HepG2 (cell line): Measurements from ENCODE around the gene TRABD. TPM values are rescaled to one million over a fixed set of nuclear protein-coding genes. Genes with fewer than 3 reads are reported as not detected.

Source experiments
- ATAC-seq: fragments of 200-7000 bp; cut with Tn5 transposase; 3 replicates; pipeline ENCODE4 v1.9.1; 2020; ENCODE audit warnings: mild to moderate bottlenecking, moderate library complexity
- BruUV-seq: library from RNA; stranded (reverse); fragments of 400-500 nt; replicated peaks from 2 replicates; lab custom pipeline; 2021; lab: Mats Ljungman, UMichigan
- CTCF ChIA-PET: fragments of 300-600 bp; formaldehyde crosslinking; extraction: SDS; loops from one replicate; lab custom pipeline; 2021; ENCODE audit warnings: low total read pairs, inconsistent platforms, low intra/inter-chr PET ratio; lab: Yijun Ruan, JAX
- POLR2A ChIA-PET: fragments of 350-600 bp; sonication (Branson Sonifier 250); formaldehyde crosslinking; loops from one replicate; lab custom pipeline; 2020; ENCODE audit warnings: antibody characterized with exemption, inconsistent platforms; lab: Yijun Ruan, JAX
- DNase-seq: peaks from one replicate; pipeline ENCODE4 v3.0.0-alpha.2; 2015; ENCODE audit warnings: low spot score
- FAIRE-seq: peaks from 3 replicates; lab custom pipeline; 2011; peaks lifted over from hg19 to GRCh38; lab: Jason Lieb, UNC
- H2AFZ ChIP-seq: one replicate; pipeline ENCODE4 v1.6.1; 2011; ENCODE audit warnings: low read length, inconsistent platforms
- H3K27ac ChIP-seq: fragments of 300-600 bp; 3 replicates; pipeline ENCODE4 v1.8.0; 2011; ENCODE audit warnings: mixed run types, mild to moderate bottlenecking, mixed read lengths, low read length, inconsistent platforms; ENCODE audit not compliant: insufficient read depth; ENCODE audit errors: extremely low read length
- H3K27me3 ChIP-seq, 2 experiments: fragments of 200-600 bp in 1 of 2; 2 replicates in 1 of 2; 3 replicates in 1 of 2; pipeline versions ENCODE4 v1.6.0 to v1.8.0; 2011; ENCODE audit warnings: low read length in 2 of 2, mild to moderate bottlenecking in 2 of 2, moderate library complexity in 2 of 2, inconsistent platforms in 1 of 2; ENCODE audit not compliant: insufficient read depth in 2 of 2, control insufficient read depth in 1 of 2
- H3K36me3 ChIP-seq, 2 experiments: fragments of 200-600 bp in 1 of 2; replicated peaks in 1 of 2; 2 replicates in 1 of 2; 3 replicates in 1 of 2; pipeline versions ENCODE4 v1.5.1 to v1.8.0; 2011; ENCODE audit warnings: low read length in 2 of 2, inconsistent platforms in 1 of 2; ENCODE audit not compliant: insufficient read depth in 2 of 2, control insufficient read depth in 1 of 2
- H3K4me1 ChIP-seq: 2 replicates; pipeline ENCODE4 v1.5.1; 2012; ENCODE audit warnings: low read length, inconsistent platforms; ENCODE audit not compliant: insufficient read depth
- H3K4me2 ChIP-seq: 2 replicates; pipeline ENCODE4 v1.6.0; 2011; ENCODE audit warnings: low read depth, low read length, inconsistent platforms
- H3K4me3 ChIP-seq, 3 experiments: fragments of 200-600 bp in 1 of 3; sonication (generic), shearing (Covaris generic) in 1 of 3; replicated peaks in 1 of 3; 2 replicates each; pipeline ENCODE4 v1.5.1; 2011 to 2016; ENCODE audit warnings: low read length in 3 of 3, inconsistent platforms in 2 of 3, low read depth in 2 of 3, mild to moderate bottlenecking in 2 of 3, control low read depth in 1 of 3, mixed read lengths in 1 of 3; ENCODE audit not compliant: insufficient read depth in 1 of 3
- H3K79me2 ChIP-seq: one replicate; pipeline ENCODE4 v1.6.1; 2011; ENCODE audit warnings: low read length, inconsistent platforms; ENCODE audit not compliant: insufficient read depth
- H3K9ac ChIP-seq: 2 replicates; pipeline ENCODE4 v1.6.0; 2011; ENCODE audit warnings: mild to moderate bottlenecking, low read depth, low read length, inconsistent platforms; ENCODE audit not compliant: insufficient read depth
- H3K9me3 ChIP-seq: 2 replicates; pipeline ENCODE4 v1.5.1; 2012; ENCODE audit warnings: mild to moderate bottlenecking, low read length
- H4K20me1 ChIP-seq: 2 replicates; pipeline ENCODE4 v1.6.0; 2011; ENCODE audit warnings: inconsistent platforms, mild to moderate bottlenecking, low read length, moderate library complexity; ENCODE audit not compliant: insufficient read depth
- AGO2 ChIP-seq: fragments of 200-400 bp; formaldehyde crosslinking; optimal IDR thresholded peaks from 2 replicates; pipeline ENCODE3; 2017; ENCODE audit warnings: mild to moderate bottlenecking, low read depth, low read length, moderate library complexity
- MZF1 ChIP-seq: sonication (generic); formaldehyde crosslinking; IDR thresholded peaks from 2 replicates; pipeline ENCODE4 v1.8.1; 2023; ENCODE audit warnings: mild to moderate bottlenecking, missing genetic modification reagents, borderline replicate concordance
- ZNF776 ChIP-seq: sonication (generic); formaldehyde crosslinking; IDR thresholded peaks from 2 replicates; pipeline ENCODE4 v1.4.0; 2020; ENCODE audit warnings: mild to moderate bottlenecking, missing genetic modification reagents
- WGBS: methylation state at CpG from one replicate; pipeline ENCODE4 v1.1.6; 2017; ENCODE audit warnings: low lambda C conversion rate; 5-methylcytosine and 5-hydroxymethylcytosine counted together
- in situ Hi-C: cut with HindIII; loops from 2 replicates; pipeline ENCODE4 v1.10.0; 2017; ENCODE audit warnings: low pct_unique_long_range_greater_than_20kb; ENCODE audit not compliant: extremely low pct_ligation_motif_present
- intact Hi-C: fragments of 100-400 bp; cut with micrococcal nuclease; formaldehyde crosslinking; loops from one replicate; pipeline ENCODE4 v1.10.0; 2022; ENCODE audit not compliant: unreplicated experiment
- polyA plus RNA-seq, 8 experiments: library from polyadenylated mRNA; depleted of rRNA in 3 of 8; stranded (reverse) in 7 of 8; unstranded in 1 of 8; fragments of >200 nt; fragmentation: Illumina TruSeq in 4 of 8; extraction: Trizol in 4 of 8; gene quantifications; 2 replicates each; pipeline versions ENCODE4 v1.2.1 to v1.2.3, GENCODE V29; 2011 to 2016; ENCODE audit warnings: low read depth in 4 of 8, missing spikeins in 1 of 8, mixed read lengths in 1 of 8; ENCODE audit not compliant: insufficient read depth in 1 of 8
- total RNA-seq, 5 experiments: library from RNA; depleted of rRNA; stranded (reverse); fragments of >200 nt; fragmentation: Illumina TruSeq; extraction: Trizol; gene quantifications; 2 replicates each; pipeline ENCODE4 v1.2.3, GENCODE V29; 2016; ENCODE audit warnings: low read depth in 1 of 5
- TF ChIP-seq, protein P1 (sequence below), 2 experiments: fragments of 450-650 bp in 1 of 2; sonication (generic) in 1 of 2; formaldehyde crosslinking in 1 of 2; IDR thresholded peaks; 2 replicates each; pipeline versions ENCODE4 v1.6.1 to v1.8.0; 2016 to 2022; ENCODE audit warnings: antibody characterized with exemption in 1 of 2, mild to moderate bottlenecking in 1 of 2, missing genetic modification reagents in 1 of 2
- TF ChIP-seq, protein P2 (sequence below): sonication (generic); formaldehyde crosslinking; IDR thresholded peaks from 2 replicates; pipeline ENCODE4 v1.4.0; 2020; ENCODE audit warnings: missing genetic modification reagents

The TRABD gene
- total and polyA plus RNA-seq, 2 of the 13 experiments (the other 11 are each of a cell fraction or from before 2014, with no cell fraction given) = 21.5 to 28.9 TPM

- ATAC-seq (no peak), FAIRE-seq (no peak)
- no peak overlapping the region for H3K4me2 ChIP-seq
- no peak overlapping the region for H3K4me3 ChIP-seq
- no peak overlapping the region for H3K9ac ChIP-seq
- H3K9me3 ChIP-seq = no peaks in the 10 kb centered on the region
- no peak overlapping the region for H3K27ac ChIP-seq
- TF ChIP-seq AGO2 (peak; percentile 85), MZF1 (no peak), ZNF776 (CRISPR knock-in tag) (no peak)
- TF ChIP-seq, protein P1, sequence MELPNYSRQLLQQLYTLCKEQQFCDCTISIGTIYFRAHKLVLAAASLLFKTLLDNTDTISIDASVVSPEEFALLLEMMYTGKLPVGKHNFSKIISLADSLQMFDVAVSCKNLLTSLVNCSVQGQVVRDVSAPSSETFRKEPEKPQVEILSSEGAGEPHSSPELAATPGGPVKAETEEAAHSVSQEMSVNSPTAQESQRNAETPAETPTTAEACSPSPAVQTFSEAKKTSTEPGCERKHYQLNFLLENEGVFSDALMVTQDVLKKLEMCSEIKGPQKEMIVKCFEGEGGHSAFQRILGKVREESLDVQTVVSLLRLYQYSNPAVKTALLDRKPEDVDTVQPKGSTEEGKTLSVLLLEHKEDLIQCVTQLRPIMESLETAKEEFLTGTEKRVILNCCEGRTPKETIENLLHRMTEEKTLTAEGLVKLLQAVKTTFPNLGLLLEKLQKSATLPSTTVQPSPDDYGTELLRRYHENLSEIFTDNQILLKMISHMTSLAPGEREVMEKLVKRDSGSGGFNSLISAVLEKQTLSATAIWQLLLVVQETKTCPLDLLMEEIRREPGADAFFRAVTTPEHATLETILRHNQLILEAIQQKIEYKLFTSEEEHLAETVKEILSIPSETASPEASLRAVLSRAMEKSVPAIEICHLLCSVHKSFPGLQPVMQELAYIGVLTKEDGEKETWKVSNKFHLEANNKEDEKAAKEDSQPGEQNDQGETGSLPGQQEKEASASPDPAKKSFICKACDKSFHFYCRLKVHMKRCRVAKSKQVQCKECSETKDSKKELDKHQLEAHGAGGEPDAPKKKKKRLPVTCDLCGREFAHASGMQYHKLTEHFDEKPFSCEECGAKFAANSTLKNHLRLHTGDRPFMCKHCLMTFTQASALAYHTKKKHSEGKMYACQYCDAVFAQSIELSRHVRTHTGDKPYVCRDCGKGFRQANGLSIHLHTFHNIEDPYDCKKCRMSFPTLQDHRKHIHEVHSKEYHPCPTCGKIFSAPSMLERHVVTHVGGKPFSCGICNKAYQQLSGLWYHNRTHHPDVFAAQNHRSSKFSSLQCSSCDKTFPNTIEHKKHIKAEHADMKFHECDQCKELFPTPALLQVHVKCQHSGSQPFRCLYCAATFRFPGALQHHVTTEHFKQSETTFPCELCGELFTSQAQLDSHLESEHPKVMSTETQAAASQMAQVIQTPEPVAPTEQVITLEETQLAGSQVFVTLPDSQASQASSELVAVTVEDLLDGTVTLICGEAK (IDR thresholded peaks at IDR 0.05) = no peak
- TF ChIP-seq, protein P1 (CRISPR knock-in tag; IDR thresholded peaks at IDR 0.05) = 0 out of 2 replicates have a peak, but pooled peaks have one; percentile 9
- TF ChIP-seq, protein P2, sequence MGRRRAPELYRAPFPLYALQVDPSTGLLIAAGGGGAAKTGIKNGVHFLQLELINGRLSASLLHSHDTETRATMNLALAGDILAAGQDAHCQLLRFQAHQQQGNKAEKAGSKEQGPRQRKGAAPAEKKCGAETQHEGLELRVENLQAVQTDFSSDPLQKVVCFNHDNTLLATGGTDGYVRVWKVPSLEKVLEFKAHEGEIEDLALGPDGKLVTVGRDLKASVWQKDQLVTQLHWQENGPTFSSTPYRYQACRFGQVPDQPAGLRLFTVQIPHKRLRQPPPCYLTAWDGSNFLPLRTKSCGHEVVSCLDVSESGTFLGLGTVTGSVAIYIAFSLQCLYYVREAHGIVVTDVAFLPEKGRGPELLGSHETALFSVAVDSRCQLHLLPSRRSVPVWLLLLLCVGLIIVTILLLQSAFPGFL = no peak
- TF ChIP-seq, all 625 proteins: peak for 2
- Histone ChIP-seq H3K36me3 (peaks cover 2 to 9% of the 10 kb centered on the region in 2 experiments; a peak in 2 of 5 replicates), H4K20me1 (peaks cover 7% of the 10 kb centered on the region; the same call in 1 of the 2 replicates), H2AFZ (no peak overlapping the region), H3K4me1 (peaks cover 49% of the 10 kb centered on the region), H3K79me2 (peaks cover 26% of the 10 kb centered on the region), H3K27me3 (no peaks in the 10 kb centered on the region; a peak in 1 of 5 replicates)
- CTCF ChIA-PET = no interaction called here
- POLR2A ChIA-PET = no interaction called here
- BruUV-seq = no TSS peak
- intact Hi-C loops = no loop called here
- in situ Hi-C loops = no loop called here
- DNase-seq = no peak
- WGBS = 91% methylated on average over 14 of the region's 16 CpGs
Observed at GRCh38 chr22:50247748-50248147, 62.0 kb downstream of the TRABD start.
